BE2C (cell line): ENCODE data around the gene TERF2IP.
A peak's percentile ranks its signal among the peaks of the same experiment; 100 is the strongest.

Source experiments
- DNase-seq: peaks from one replicate; pipeline ENCODE4 v3.0.0-alpha.2; 2020
- H3K27me3 ChIP-seq: fragments of 250-450 bp; sonication (Bioruptor Pico); 2 replicates; pipeline ENCODE4 v1.5.1; 2020; ENCODE audit warnings: mild to moderate bottlenecking
- H3K36me3 ChIP-seq: fragments of 250-450 bp; sonication (Bioruptor Pico); 2 replicates; pipeline ENCODE4 v1.5.1; 2020; ENCODE audit warnings: mild to moderate bottlenecking
- H3K4me1 ChIP-seq: fragments of 250-450 bp; sonication (Bioruptor Pico); 2 replicates; pipeline ENCODE4 v1.5.1; 2020
- H3K4me3 ChIP-seq: 2 replicates; pipeline ENCODE4 v1.5.1; 2011; ENCODE audit warnings: low read depth, low read length
- H3K9me3 ChIP-seq: fragments of 250-450 bp; sonication (Bioruptor Pico); 2 replicates; pipeline ENCODE4 v1.5.1; 2020
- CTCF ChIP-seq: IDR thresholded peaks from 2 replicates; pipeline ENCODE4 v1.5.1; 2012; ENCODE audit warnings: mild to moderate bottlenecking, low read depth, low read length

Gene TERF2IP

GRCh38 chr16:75676909-75677308 is 29.3 kb downstream of the TERF2IP start, which contains the start of gene CPHXL2:
Gene CPHXL2 (minus strand): TSS chr16:75677009. CDS start chr16:75676999, 10 bp downstream.
- no peak for TF ChIP-seq CTCF
- no peaks in the 10 kb centered on the region for H3K27me3 ChIP-seq

GRCh38 chr16:75679366-75679765 is 31.8 kb downstream of the TERF2IP start:
- no peak for TF ChIP-seq CTCF
- no peak overlapping the region for H3K4me3 ChIP-seq
- H3K9me3 ChIP-seq = no peaks in the 10 kb centered on the region
- H3K36me3 ChIP-seq = no peaks in the 10 kb centered on the region
- no peak for DNase-seq
- H3K27me3 ChIP-seq = no peaks in the 10 kb centered on the region
- no peaks in the 10 kb centered on the region for H3K4me1 ChIP-seq

More at GRCh38 chr16:75676909-75677308, 29.3 kb downstream of the TERF2IP start, which contains the start of gene CPHXL2:
- H3K36me3 ChIP-seq = no peaks in the 10 kb centered on the region
- H3K4me3 ChIP-seq = no peak within 1 kb of the TSS
- DNase-seq = no peak
- no peaks in the 10 kb centered on the region for H3K4me1 ChIP-seq
- no peaks in the 10 kb centered on the region for H3K9me3 ChIP-seq

GRCh38 chr16:75682308-75682707 is 34.7 kb downstream of the TERF2IP start:
- Histone ChIP-seq H3K4me1 (no peaks in the 10 kb centered on the region), H3K27me3 (no peaks in the 10 kb centered on the region), H3K9me3 (no peaks in the 10 kb centered on the region), H3K4me3 (no peak overlapping the region), H3K36me3 (no peaks in the 10 kb centered on the region)
- no peak for DNase-seq
- TF ChIP-seq CTCF = no peak

- H3K4me3 ChIP-seq = no peak overlapping the region
- no peaks in the 10 kb centered on the region for H3K27me3 ChIP-seq
- H3K36me3 ChIP-seq = no peaks in the 10 kb centered on the region
- no peaks in the 10 kb centered on the region for H3K9me3 ChIP-seq
- H3K4me1 ChIP-seq = no peaks in the 10 kb centered on the region
- no peak for TF ChIP-seq CTCF
- no peak for DNase-seq
Measured at GRCh38 chr16:75687361-75687760, 39.8 kb downstream of the TERF2IP start.

GRCh38 chr16:75695708-75696107 is 48.1 kb downstream of the TERF2IP start:
- no peaks in the 10 kb centered on the region for H3K27me3 ChIP-seq
- no peaks in the 10 kb centered on the region for H3K9me3 ChIP-seq
- DNase-seq = no peak
- H3K4me3 ChIP-seq = no peak overlapping the region
- TF ChIP-seq CTCF = peak; percentile 46
- no peaks in the 10 kb centered on the region for H3K36me3 ChIP-seq
- H3K4me1 ChIP-seq = no peaks in the 10 kb centered on the region

GRCh38 chr16:75697571-75697970 is 50.0 kb downstream of the TERF2IP start:
- DNase-seq = no peak
- Histone ChIP-seq H3K4me3 (no peak overlapping the region), H3K9me3 (no peaks in the 10 kb centered on the region), H3K36me3 (no peaks in the 10 kb centered on the region), H3K27me3 (no peaks in the 10 kb centered on the region), H3K4me1 (no peaks in the 10 kb centered on the region)
- no peak for TF ChIP-seq CTCF
